Stomach smooth muscle (tissue), 2 donors: ENCODE results near the gene MAML2.

Source experiments
- H3K27ac ChIP-seq: one replicate; pipeline ENCODE4 v1.7.0; 2013; ENCODE audit warnings: mild to moderate bottlenecking, low read length, inconsistent platforms
- H3K27me3 ChIP-seq, 2 donors: one replicate each; pipeline ENCODE4 v1.7.0; 2013; ENCODE audit warnings: low read length in 2 of 2; ENCODE audit not compliant: insufficient read depth in 2 of 2, control insufficient read depth in 1 of 2
- H3K36me3 ChIP-seq, 2 donors: one replicate each; pipeline ENCODE4 v1.7.0; 2013; ENCODE audit warnings: low read length in 2 of 2; ENCODE audit not compliant: control insufficient read depth in 2 of 2, insufficient read depth in 2 of 2
- H3K4me1 ChIP-seq: one replicate; pipeline ENCODE4 v1.7.0; 2013; ENCODE audit warnings: low read length; ENCODE audit not compliant: control insufficient read depth, insufficient read depth
- H3K4me3 ChIP-seq, 2 donors: one replicate each; pipeline ENCODE4 v1.7.0; 2013; ENCODE audit warnings: low read length in 2 of 2
- H3K9ac ChIP-seq, 2 donors: one replicate each; pipeline ENCODE4 v1.7.0; 2013; ENCODE audit warnings: low read length in 2 of 2, mild to moderate bottlenecking in 1 of 2
- H3K9me3 ChIP-seq, 2 donors: one replicate each; pipeline ENCODE4 v1.7.0; 2013; ENCODE audit warnings: low read length in 2 of 2; ENCODE audit not compliant: control insufficient read depth in 2 of 2
- donor health status: healthy.
- donor health status: Pancreatic carcinoma.

MAML2 gene

DNA sequence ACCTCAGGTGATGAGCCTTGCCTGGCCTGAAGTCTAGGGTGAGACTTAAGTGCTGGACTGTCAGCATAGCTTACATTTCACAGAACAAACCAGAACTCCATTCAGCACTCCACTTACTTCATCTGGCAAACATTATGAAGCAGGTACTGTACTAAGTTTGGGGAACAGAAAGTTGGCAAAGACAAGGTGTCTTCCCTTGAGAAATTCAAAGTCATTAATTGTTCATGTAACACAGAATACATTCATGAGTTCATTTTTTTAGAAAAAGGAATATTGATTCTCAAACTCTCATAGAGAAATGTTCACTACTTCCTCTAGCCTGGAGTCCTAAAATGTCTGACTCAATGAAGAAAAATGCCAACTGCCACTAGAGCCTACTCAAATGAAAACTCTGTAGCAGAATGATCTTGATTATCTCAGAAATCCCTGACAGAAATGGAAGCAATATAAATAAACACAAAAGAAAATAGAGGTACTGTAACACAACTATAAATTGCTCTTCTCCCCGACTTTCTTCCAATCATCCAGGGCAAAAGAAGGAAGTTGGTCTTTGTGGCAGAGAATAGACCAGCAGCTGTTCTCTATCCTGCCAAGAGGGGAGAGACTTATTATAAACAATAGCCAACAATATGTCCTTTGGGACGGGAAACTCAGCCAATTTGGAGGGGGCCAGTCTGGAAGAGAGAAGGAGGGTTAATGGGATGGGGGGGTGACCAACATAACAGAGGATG lies 289.9 kb downstream of the MAML2 start:
- peaks cover 3% of the 10 kb centered on the region for H3K4me1 ChIP-seq
- no peak overlapping the region for H3K4me3 ChIP-seq
- H3K36me3 ChIP-seq = no peaks in the 10 kb centered on the region
- H3K9me3 ChIP-seq = no peaks in the 10 kb centered on the region
- H3K27me3 ChIP-seq = no peaks in the 10 kb centered on the region
- H3K27ac ChIP-seq = no peak overlapping the region
- H3K9ac ChIP-seq = no peak overlapping the region

DNA sequence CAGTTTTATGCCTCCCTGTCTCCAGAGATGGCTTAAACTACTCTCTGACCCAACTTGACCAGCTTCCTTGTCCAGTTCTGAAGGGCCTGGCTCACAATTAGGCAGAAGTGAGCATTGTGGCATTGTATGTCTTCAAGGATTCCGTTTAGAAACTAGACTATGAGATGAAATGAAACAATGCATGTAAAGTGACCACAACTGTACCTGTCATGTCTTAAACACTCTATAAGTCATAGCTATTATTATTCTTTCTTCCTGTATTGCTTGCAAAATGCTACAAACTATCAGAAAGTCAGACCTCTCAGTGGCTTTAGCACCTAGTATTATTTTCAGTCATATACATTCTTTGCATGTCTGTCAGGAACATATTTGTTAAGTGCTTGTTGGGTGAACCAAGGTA lies 291.2 kb downstream of the MAML2 start:
- Histone ChIP-seq H3K36me3 (no peaks in the 10 kb centered on the region), H3K27ac (no peak overlapping the region), H3K4me3 (no peak overlapping the region), H3K27me3 (no peaks in the 10 kb centered on the region), H3K9me3 (no peaks in the 10 kb centered on the region), H3K9ac (no peak overlapping the region), H3K4me1 (peaks cover 3% of the 10 kb centered on the region)

DNA sequence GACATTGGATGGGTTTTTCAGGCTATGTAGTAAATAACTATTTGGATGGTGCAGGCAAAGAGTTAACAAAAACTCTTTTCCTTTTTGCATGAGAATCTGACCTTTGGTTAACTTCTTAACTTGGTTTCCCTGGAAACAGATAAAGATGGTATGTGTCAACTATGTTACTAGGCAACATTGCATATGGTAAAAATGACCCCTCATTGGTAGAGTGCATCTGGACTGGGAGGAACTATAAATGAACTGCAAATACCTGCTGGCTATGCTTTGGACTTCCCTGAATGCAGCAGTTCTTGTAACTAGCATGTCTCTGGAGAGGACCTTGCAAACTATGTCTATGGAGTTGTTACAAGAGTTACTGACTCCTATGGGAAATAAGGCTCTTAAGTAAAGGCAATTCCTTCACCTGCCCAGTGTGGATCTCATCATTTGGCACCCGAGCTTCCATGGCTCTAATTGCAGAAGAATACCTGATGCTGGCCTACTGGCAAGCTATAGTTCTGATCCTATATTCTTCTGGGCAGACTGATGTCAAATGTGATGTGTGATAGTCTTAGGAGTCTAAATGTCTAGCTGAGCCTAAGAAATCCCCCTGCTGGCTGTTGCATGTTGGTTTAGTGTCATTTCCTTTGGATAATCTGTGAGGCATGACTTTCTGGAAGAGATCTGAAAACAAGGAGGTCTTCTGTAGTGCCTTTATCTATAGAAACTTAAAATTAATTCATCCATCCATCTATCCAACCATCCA lies 292.4 kb downstream of the MAML2 start:
- Histone ChIP-seq H3K4me1 (peaks cover 7% of the 10 kb centered on the region), H3K27me3 (no peaks in the 10 kb centered on the region), H3K27ac (no peak overlapping the region), H3K9ac (no peak overlapping the region), H3K36me3 (no peaks in the 10 kb centered on the region), H3K9me3 (no peaks in the 10 kb centered on the region), H3K4me3 (no peak overlapping the region)

DNA sequence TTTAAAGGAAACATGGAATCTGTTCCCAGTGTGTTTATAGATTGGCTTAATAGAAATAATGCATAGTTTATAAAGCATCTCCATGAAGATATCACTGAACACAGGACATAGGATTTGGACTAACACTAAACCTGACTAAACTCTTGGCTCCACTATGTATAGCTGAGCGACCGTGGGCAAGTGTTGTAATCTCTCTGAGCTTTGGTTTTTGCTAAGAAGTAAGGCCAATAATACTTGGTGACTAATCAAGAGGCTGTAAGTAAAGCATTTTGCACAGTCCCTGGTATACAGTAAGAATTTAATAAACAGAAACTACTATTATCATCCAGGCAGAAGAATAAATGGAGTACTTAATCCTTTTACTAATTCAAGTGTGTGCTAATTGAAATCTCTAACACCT lies 293.6 kb downstream of the MAML2 start:
- Histone ChIP-seq H3K4me3 (no peak overlapping the region), H3K9ac (no peak overlapping the region), H3K27me3 (no peaks in the 10 kb centered on the region), H3K36me3 (no peaks in the 10 kb centered on the region), H3K27ac (no peak overlapping the region), H3K9me3 (no peaks in the 10 kb centered on the region), H3K4me1 (peaks cover 7% of the 10 kb centered on the region)

DNA sequence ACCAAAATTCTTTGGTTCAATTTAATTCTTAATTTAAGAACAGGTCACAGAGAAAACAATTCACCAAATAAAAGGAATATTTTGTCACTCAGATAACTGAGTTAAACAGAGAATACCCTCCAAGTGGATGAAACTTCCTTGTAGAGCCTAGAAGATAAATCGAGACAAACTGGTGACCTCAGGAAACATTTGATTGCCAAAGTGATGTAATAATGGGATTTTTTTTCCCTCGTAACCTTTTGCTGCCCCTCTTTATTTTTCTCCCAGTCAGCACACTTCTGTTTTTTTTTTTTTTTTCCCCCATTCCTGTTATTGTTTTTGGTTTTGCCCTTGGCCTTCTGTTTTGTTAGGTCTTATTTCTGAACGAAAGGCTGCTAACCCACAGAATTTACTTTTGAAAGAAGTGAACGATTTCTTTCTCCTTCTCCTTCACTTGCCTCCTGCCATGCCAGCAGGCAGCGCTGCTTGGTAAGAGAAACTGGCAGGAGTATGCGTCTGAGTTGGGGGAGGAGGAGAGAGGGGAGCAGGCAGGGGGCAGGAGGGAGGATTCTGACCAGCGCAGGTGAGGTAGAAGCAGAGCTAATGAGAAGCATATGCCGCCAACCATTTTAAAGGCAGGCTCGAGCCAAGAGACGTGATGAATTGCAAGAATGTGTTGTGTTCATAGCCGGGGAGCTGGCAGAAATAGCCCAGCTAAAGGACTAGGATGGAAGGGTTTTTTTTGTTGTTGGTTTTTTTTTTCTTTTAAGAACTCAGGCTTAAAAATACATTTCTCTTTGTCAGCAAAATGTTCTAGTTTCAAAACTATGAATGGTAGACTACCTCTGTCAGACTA lies 297.2 kb downstream of the MAML2 start:
- H3K27me3 ChIP-seq = no peaks in the 10 kb centered on the region
- H3K4me3 ChIP-seq = peak overlapping the region; percentile 56 to 66
- H3K9me3 ChIP-seq = no peaks in the 10 kb centered on the region
- H3K9ac ChIP-seq = peak overlapping the region in 1 of 2 donors; percentile 0
- peaks cover 4% of the 10 kb centered on the region for H3K4me1 ChIP-seq
- H3K27ac ChIP-seq = peak overlapping the region; percentile 26
- H3K36me3 ChIP-seq = no peaks in the 10 kb centered on the region

DNA sequence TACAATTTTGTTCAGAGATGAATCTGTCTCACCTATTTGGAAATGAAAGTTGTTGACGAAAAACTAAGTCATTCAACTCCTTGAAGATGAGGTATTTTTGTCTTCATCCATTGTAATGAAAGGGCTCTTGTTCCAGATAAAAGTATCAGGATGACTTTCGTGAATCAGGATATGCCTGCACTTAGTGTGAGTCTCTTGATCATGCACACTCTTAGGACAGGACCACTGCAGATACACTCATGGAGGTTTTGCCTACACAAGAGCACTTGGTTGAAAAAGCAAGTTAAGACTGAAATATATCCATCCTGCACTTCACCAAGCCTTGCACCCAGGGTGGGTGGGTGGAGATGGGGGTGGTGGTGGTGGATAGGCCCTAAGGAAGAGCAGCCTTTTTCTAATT lies 298.2 kb downstream of the MAML2 start:
- H3K4me1 ChIP-seq = peaks cover 4% of the 10 kb centered on the region
- H3K27me3 ChIP-seq = no peaks in the 10 kb centered on the region
- H3K4me3 ChIP-seq = no peak overlapping the region
- no peak overlapping the region for H3K27ac ChIP-seq
- H3K9ac ChIP-seq = no peak overlapping the region
- no peaks in the 10 kb centered on the region for H3K36me3 ChIP-seq
- no peaks in the 10 kb centered on the region for H3K9me3 ChIP-seq

DNA sequence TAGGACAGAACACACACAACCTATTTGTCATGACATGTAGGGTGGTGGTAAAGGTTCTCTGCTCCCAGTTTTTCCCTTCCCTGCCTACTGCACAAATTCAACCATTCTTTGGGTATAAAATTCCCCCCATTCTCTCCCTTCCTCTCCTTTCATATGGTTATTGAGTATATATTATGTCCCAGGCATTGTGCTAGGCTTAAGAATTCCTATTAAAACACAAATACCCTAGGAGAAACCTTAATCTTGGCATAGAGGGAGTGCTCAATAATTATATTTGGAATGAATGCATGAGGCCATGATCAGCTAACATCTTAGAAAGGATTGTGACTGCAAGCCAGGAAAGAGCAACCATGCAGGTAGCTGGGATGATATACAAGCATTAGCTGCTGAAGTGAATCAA lies 298.7 kb downstream of the MAML2 start:
- Histone ChIP-seq H3K27ac (no peak overlapping the region), H3K27me3 (no peaks in the 10 kb centered on the region), H3K4me3 (no peak overlapping the region), H3K4me1 (peaks cover 4% of the 10 kb centered on the region), H3K9ac (no peak overlapping the region), H3K36me3 (no peaks in the 10 kb centered on the region), H3K9me3 (no peaks in the 10 kb centered on the region)

DNA sequence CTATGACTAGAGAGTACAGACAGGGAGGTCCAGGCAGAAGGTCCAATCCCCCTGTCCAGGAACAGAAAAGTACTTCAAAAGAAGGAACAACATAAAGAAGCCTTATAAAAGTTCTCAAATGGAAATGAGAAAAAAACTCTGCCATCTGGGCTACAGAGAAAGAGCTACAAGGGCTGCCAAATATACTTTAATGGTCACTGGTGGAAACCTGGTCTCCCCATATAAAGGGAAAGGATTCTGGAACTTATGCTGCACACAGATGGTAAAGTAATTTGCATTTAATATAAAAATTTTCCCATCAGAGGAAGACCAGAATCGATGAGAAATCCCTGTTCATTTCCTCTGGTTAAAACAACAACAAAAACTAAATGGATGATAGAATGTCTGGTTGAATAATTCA lies 299.7 kb downstream of the MAML2 start:
- Histone ChIP-seq H3K27me3 (no peaks in the 10 kb centered on the region), H3K9ac (no peak overlapping the region), H3K36me3 (no peaks in the 10 kb centered on the region), H3K4me3 (no peak overlapping the region), H3K4me1 (peaks cover 4% of the 10 kb centered on the region), H3K9me3 (no peaks in the 10 kb centered on the region), H3K27ac (no peak overlapping the region)

DNA sequence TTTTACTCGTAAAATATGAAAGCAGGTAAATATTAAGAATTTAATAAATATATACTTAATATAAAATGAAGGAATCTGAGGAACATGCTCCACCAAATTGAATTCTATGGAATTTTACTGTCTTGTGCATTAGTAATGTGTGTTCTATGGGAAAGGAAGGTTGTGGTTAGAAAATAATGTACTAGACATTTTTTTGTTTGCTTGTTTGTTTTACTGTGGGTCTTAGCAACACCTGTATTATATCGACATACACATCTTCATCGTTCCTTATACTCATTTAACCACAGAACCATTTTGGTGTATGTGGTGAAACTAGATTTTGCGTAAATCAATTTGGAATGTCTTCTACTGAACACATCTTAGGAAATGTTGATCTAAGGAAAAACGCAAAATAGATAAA lies 304.9 kb downstream of the MAML2 start:
- Histone ChIP-seq H3K9me3 (no peaks in the 10 kb centered on the region), H3K4me3 (no peak overlapping the region), H3K27ac (no peak overlapping the region), H3K27me3 (no peaks in the 10 kb centered on the region), H3K9ac (no peak overlapping the region), H3K36me3 (no peaks in the 10 kb centered on the region), H3K4me1 (no peaks in the 10 kb centered on the region)

DNA sequence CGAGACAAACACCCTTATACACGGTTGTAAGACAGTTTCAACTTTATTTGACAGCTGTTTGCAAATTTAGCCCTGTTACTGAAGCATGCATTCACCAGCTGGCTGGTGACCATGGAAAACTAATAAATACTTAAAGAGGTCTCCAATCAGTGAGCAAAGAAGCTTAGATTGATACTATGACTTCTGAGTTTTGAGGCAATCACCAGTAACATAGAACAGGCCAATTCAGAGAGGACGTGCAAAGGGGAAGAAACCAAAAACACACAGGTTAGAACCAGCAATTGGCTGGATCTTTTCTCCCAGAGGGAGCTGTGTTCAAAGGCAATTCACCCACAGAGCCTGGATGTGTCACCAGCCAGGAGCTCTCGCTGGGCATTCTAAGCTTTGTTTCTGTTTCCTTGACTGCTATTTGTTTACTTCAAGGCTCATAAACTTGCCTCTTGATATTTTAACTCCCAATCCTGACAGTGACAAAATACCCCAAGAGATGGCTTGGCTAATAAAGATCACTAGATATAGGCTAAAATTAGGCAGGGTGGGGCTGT lies 305.5 kb downstream of the MAML2 start:
- no peaks in the 10 kb centered on the region for H3K36me3 ChIP-seq
- H3K27me3 ChIP-seq = no peaks in the 10 kb centered on the region
- no peak overlapping the region for H3K9ac ChIP-seq
- no peak overlapping the region for H3K4me3 ChIP-seq
- H3K9me3 ChIP-seq = no peaks in the 10 kb centered on the region
- H3K27ac ChIP-seq = no peak overlapping the region
- H3K4me1 ChIP-seq = no peaks in the 10 kb centered on the region
